NCI-H2107 treated with DMSO at 0.1 percent for 48 hours (cell line): ENCODE data around the gene IKZF3.
"Not testable (repeated sequence)": the region's sequence is repeated elsewhere in the genome, so short reads cannot be mapped to it uniquely, and the experiment has no call there.

Experiments
- DNase-seq: peaks from one replicate; lab custom pipeline; 2025; ENCODE audit not compliant: unreplicated experiment; lab: John Stamatoyannopoulos, UW

IKZF3 gene

GRCh38 chr17:39782481-39782880 is 81.6 kb downstream of the IKZF3 start:
- DNase-seq = no peak

- no peak for DNase-seq
Observed at GRCh38 chr17:39781861-39782213, 82.3 kb downstream of the IKZF3 start.

GRCh38 chr17:39781031-39781860 is 82.9 kb downstream of the IKZF3 start:
- DNase-seq = no peak

- DNase-seq = no peak
Observed at GRCh38 chr17:39777534-39778365, 86.4 kb downstream of the IKZF3 start.

GRCh38 chr17:39776252-39776651 is 87.9 kb downstream of the IKZF3 start:
- DNase-seq = no peak

- DNase-seq = no peak
Observed at GRCh38 chr17:39775031-39775430, 89.1 kb downstream of the IKZF3 start.

GRCh38 chr17:39774047-39774446 is 90.1 kb downstream of the IKZF3 start:
- DNase-seq = no peak

GRCh38 chr17:39772987-39773934 is 90.9 kb downstream of the IKZF3 start:
- DNase-seq = no peak

- DNase-seq = no peak
Observed at GRCh38 chr17:39772415-39772814, 91.7 kb downstream of the IKZF3 start.

- peak; percentile 97 for DNase-seq
Observed at GRCh38 chr17:39769974-39770587, 94.0 kb downstream of the IKZF3 start.

- no peak for DNase-seq
Observed at GRCh38 chr17:39767147-39767546, 97.0 kb downstream of the IKZF3 start.

- no peak for DNase-seq
Observed at GRCh38 chr17:39765766-39766165, 98.3 kb downstream of the IKZF3 start.

- DNase-seq = no peak
Observed at GRCh38 chr17:39765175-39765574, 98.9 kb downstream of the IKZF3 start.

- not testable (repeated sequence) for DNase-seq
Observed at GRCh38 chr17:39764171-39764570, 99.9 kb downstream of the IKZF3 start.

- no peak for DNase-seq
Observed at GRCh38 chr17:39763051-39763820, 100.9 kb downstream of the IKZF3 start.

GRCh38 chr17:39761861-39762496 is 102.1 kb downstream of the IKZF3 start:
- DNase-seq = no peak

- no peak for DNase-seq
Observed at GRCh38 chr17:39759204-39759603, 104.9 kb downstream of the IKZF3 start.

GRCh38 chr17:39757931-39758873 is 105.9 kb downstream of the IKZF3 start:
- no peak for DNase-seq
